GM21529 (cell line): ENCODE data around the gene HMG20A.

Source experiments
- ATAC-seq: cut with Tn5 transposase; IDR thresholded peaks from one replicate; pipeline ENCODE4 v1.9.1; 2021; ENCODE audit not compliant: unreplicated experiment

HMG20A gene

GRCh38 chr15:77515613-77516012 is 94.9 kb downstream of the HMG20A start:
- ATAC-seq = no peak

- no peak for ATAC-seq
Observed at GRCh38 chr15:77516076-77516475, 95.4 kb downstream of the HMG20A start.

GRCh38 chr15:77516786-77517185 is 96.1 kb downstream of the HMG20A start:
- ATAC-seq = no peak

- no peak for ATAC-seq
Observed at GRCh38 chr15:77517579-77517978, 96.9 kb downstream of the HMG20A start.

- no peak for ATAC-seq
Observed at GRCh38 chr15:77518458-77518857, 97.8 kb downstream of the HMG20A start.

- ATAC-seq = no peak
Observed at GRCh38 chr15:77519540-77519939, 98.9 kb downstream of the HMG20A start.

GRCh38 chr15:77521206-77521605 is 100.5 kb downstream of the HMG20A start:
- no peak for ATAC-seq

GRCh38 chr15:77525400-77525811 is 104.7 kb downstream of the HMG20A start:
- no peak for ATAC-seq

- no peak for ATAC-seq
Observed at GRCh38 chr15:77525907-77526594, 105.4 kb downstream of the HMG20A start.

- ATAC-seq = no peak
Observed at GRCh38 chr15:77526595-77527163, 106.0 kb downstream of the HMG20A start.

GRCh38 chr15:77527164-77527778 is 106.6 kb downstream of the HMG20A start:
- ATAC-seq = no peak

GRCh38 chr15:77527831-77528231 is 107.1 kb downstream of the HMG20A start:
- ATAC-seq = no peak

- ATAC-seq = no peak
Observed at GRCh38 chr15:77528290-77528967, 107.7 kb downstream of the HMG20A start.

GRCh38 chr15:77528968-77529319 is 108.3 kb downstream of the HMG20A start:
- no peak for ATAC-seq

- ATAC-seq = no peak
Observed at GRCh38 chr15:77529394-77530159, 108.9 kb downstream of the HMG20A start.

GRCh38 chr15:77530576-77530975 is 109.9 kb downstream of the HMG20A start:
- ATAC-seq = no peak

- ATAC-seq = no peak
Observed at GRCh38 chr15:77531191-77532000, 110.7 kb downstream of the HMG20A start.

- ATAC-seq = no peak
Observed at GRCh38 chr15:77532067-77532710, 111.5 kb downstream of the HMG20A start.

GRCh38 chr15:77532846-77533245 is 112.2 kb downstream of the HMG20A start:
- ATAC-seq = no peak
